ENCODE results near the gene ZFPM1.

DNA sequence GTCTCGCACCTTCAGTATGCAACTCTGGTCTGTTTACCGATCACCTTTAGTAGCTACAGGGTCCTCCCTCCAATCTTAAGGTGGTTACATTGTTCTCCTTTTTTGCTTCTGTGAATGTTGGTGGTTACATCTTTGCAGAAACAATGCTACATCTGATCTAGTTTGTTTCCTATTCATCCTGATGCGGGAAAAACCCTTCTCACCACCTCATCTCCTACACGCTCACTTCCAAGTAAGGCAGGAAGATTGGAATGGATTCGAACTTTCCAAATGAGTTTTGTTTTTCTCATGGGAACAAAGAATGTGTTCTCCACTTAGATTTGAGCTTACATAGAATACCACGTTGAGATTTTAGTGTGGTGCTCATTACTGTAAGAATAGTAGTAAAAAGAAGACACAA is 131.6 kb downstream of the ZFPM1 start:
- no peak for TF ChIP-seq POLR2AphosphoS5 (IDR thresholded peaks at IDR 0.05; ENCODE audit: borderline replicate concordance, low read depth, low read length)
- no peak for TF ChIP-seq EZH2 (IDR thresholded peaks at IDR 0.05)
- TF ChIP-seq FOXP2 (optimal IDR thresholded peaks at IDR 0.05; ENCODE audit: control extremely low read depth, extremely low read length, insufficient read depth), result no peak
